H1 (cell line): ENCODE results near the gene MTG1. TPM values are rescaled to one million over a fixed set of nuclear protein-coding genes. Genes with fewer than 3 reads are reported as not detected.

Experiments used
- SRF ChIP-seq: IDR thresholded peaks from 2 replicates; pipeline ENCODE4 v1.6.1; 2011; ENCODE audit warnings: mild to moderate bottlenecking, low read depth, low read length, moderate library complexity
- polyA plus RNA-seq, 7 experiments: library from polyadenylated mRNA; depleted of rRNA in 3 of 7; stranded (reverse) in 5 of 7; unstranded in 2 of 7; fragments of >200 nt in 5 of 7; fragments of 200-250 nt in 2 of 7; gene quantifications; 1 replicate in 5 of 7; 2 replicates in 1 of 7; 4 replicates in 1 of 7; pipeline versions ENCODE4 v1.2.1 to v1.2.3, GENCODE V29; 2011 to 2013; ENCODE audit warnings: missing spikeins in 2 of 7, mixed read lengths in 2 of 7
- total RNA-seq: library from RNA; stranded (reverse); fragmentation: NEBNext Ultra II Directional; extraction: Animal tissue kit (Norgen Biotek cat#: 25700); gene quantifications from 2 replicates; pipeline ENCODE4 v1.2.1, GENCODE V29; 2021

Gene MTG1
- total and polyA plus RNA-seq, 2 of the 8 experiments (the other 6 are each of a cell fraction or from before 2014, with no cell fraction given), result 56.6 to 81.6 TPM

GRCh38 chr10:133358162-133358924 lies 35.6 kb upstream of the MTG1 start (continued):
- no peak for TF ChIP-seq SRF
